ENCODE measurements around the gene MYL3. TPM values are rescaled to one million over a fixed set of nuclear protein-coding genes. Genes with fewer than 3 reads are reported as not detected.

The MYL3 gene
- total RNA-seq, 1 experiment from 2014 or later: not detected

GRCh38 chr3:46869440-46869839, 6.2 kb upstream of the MYL3 start:
- H4K20me1 ChIP-seq (ENCODE audit: low read length): no peaks in the 10 kb centered on the region
- H3K27me3 ChIP-seq (ENCODE audit: low read length): no peaks in the 10 kb centered on the region
- TF ChIP-seq CTCF (conservative IDR thresholded peaks at IDR 0.05; ENCODE audit: low read depth, low read length) (no peak), EZH2phosphoT487 (IDR thresholded peaks at IDR 0.05; ENCODE audit: borderline replicate concordance, low read length) (no peak), EZH2 (IDR thresholded peaks at IDR 0.05; ENCODE audit: low read length, unreplicated experiment) (no peak)
- no peak overlapping the region for H2AFZ ChIP-seq (ENCODE audit: low read length)
- no peaks in the 10 kb centered on the region for H3K9me2 ChIP-seq (replicated peaks; ENCODE audit: low read length)
- no peak overlapping the region for H3K4me3 ChIP-seq (ENCODE audit: low read length)
- no peaks in the 10 kb centered on the region for H3K9me3 ChIP-seq (ENCODE audit: low read length)
- ATAC-seq (no peak), DNase-seq (no peak)
- no peak overlapping the region for H3K9ac ChIP-seq (ENCODE audit: low read length)
- no peak overlapping the region for H3K27ac ChIP-seq (ENCODE audit: low read length)
- intact Hi-C loops (cut with micrococcal nuclease): no loop called here
- no peaks in the 10 kb centered on the region for H3K36me3 ChIP-seq (ENCODE audit: low read depth, low read length)
- H3F3A ChIP-seq (ENCODE audit: low read length, unreplicated experiment): no peaks in the 10 kb centered on the region
- BruUV-seq (replicated peaks): no TSS peak
- CTCF ChIA-PET: no interaction called here
- H3K4me1 ChIP-seq (ENCODE audit: insufficient read depth, low read length): no peaks in the 10 kb centered on the region
- no peaks in the 10 kb centered on the region for H3K79me2 ChIP-seq (ENCODE audit: low read length)
- H3K4me2 ChIP-seq (ENCODE audit: low read length): no peak overlapping the region
- POLR2A ChIA-PET (ENCODE audit: unreplicated experiment): no interaction called here

- no peak overlapping the region for H3K4me2 ChIP-seq (ENCODE audit: low read length)
- H3K4me1 ChIP-seq (ENCODE audit: insufficient read depth, low read length): no peaks in the 10 kb centered on the region
- H3K9me2 ChIP-seq (replicated peaks; ENCODE audit: low read length): no peaks in the 10 kb centered on the region
- ChIA-PET CTCF (interaction anchor here (0.6 kb wide), 1 partner anchor 317 kb away, joined by 6 read pairs; no protein-coding TSS in a partner anchor), POLR2A (ENCODE audit: unreplicated experiment) (no interaction called here)
- no peaks in the 10 kb centered on the region for H3K79me2 ChIP-seq (ENCODE audit: low read length)
- no peaks in the 10 kb centered on the region for H3K27me3 ChIP-seq (ENCODE audit: low read length)
- no peak overlapping the region for H3K9ac ChIP-seq (ENCODE audit: low read length)
- DNase-seq: no peak
- H3K36me3 ChIP-seq (ENCODE audit: low read depth, low read length): no peaks in the 10 kb centered on the region
- no peaks in the 10 kb centered on the region for H4K20me1 ChIP-seq (ENCODE audit: low read length)
- intact Hi-C loops (cut with micrococcal nuclease): no loop called here
- H3F3A ChIP-seq (ENCODE audit: low read length, unreplicated experiment): no peaks in the 10 kb centered on the region
- no TSS peak for BruUV-seq (replicated peaks)
- ATAC-seq: no peak
- no peak overlapping the region for H2AFZ ChIP-seq (ENCODE audit: low read length)
- H3K9me3 ChIP-seq (ENCODE audit: low read length): no peaks in the 10 kb centered on the region
- no peak overlapping the region for H3K27ac ChIP-seq (ENCODE audit: low read length)
- no peak overlapping the region for H3K4me3 ChIP-seq (ENCODE audit: low read length)
- TF ChIP-seq EZH2 (IDR thresholded peaks at IDR 0.05; ENCODE audit: low read length, unreplicated experiment): no peak
Observed at GRCh38 chr3:46868948-46869347, 5.7 kb upstream of the MYL3 start.

- H3K9me3 ChIP-seq (ENCODE audit: low read length): no peaks in the 10 kb centered on the region
- H3K9ac ChIP-seq (ENCODE audit: low read length): no peak overlapping the region
- no peaks in the 10 kb centered on the region for H4K20me1 ChIP-seq (ENCODE audit: low read length)
- H3K27ac ChIP-seq (ENCODE audit: low read length): no peak overlapping the region
- no peak for DNase-seq
- no peak overlapping the region for H3K4me3 ChIP-seq (ENCODE audit: low read length)
- ChIA-PET POLR2A (ENCODE audit: unreplicated experiment) (no interaction called here), CTCF (no interaction called here)
- H3K9me2 ChIP-seq (replicated peaks; ENCODE audit: low read length): no peaks in the 10 kb centered on the region
- ATAC-seq: no peak
- H2AFZ ChIP-seq (ENCODE audit: low read length): no peak overlapping the region
- no peaks in the 10 kb centered on the region for H3F3A ChIP-seq (ENCODE audit: low read length, unreplicated experiment)
- no peaks in the 10 kb centered on the region for H3K4me1 ChIP-seq (ENCODE audit: insufficient read depth, low read length)
- no peaks in the 10 kb centered on the region for H3K27me3 ChIP-seq (ENCODE audit: low read length)
- no peaks in the 10 kb centered on the region for H3K79me2 ChIP-seq (ENCODE audit: low read length)
- intact Hi-C loops (cut with micrococcal nuclease): no loop called here
- BruUV-seq (replicated peaks): no TSS peak
- TF ChIP-seq EZH2phosphoT487 (IDR thresholded peaks at IDR 0.05; ENCODE audit: borderline replicate concordance, low read length): no peak
- no peak for TF ChIP-seq CTCF (conservative IDR thresholded peaks at IDR 0.05; ENCODE audit: low read depth, low read length)
- TF ChIP-seq EZH2 (IDR thresholded peaks at IDR 0.05; ENCODE audit: low read length, unreplicated experiment): no peak
- H3K4me2 ChIP-seq (ENCODE audit: low read length): no peak overlapping the region
- H3K36me3 ChIP-seq (ENCODE audit: low read depth, low read length): no peaks in the 10 kb centered on the region
Observed at GRCh38 chr3:46868287-46868686, 5.0 kb upstream of the MYL3 start.
